Activated CD4-positive, alpha-beta T cell treated with anti-CD3 and anti-CD28 coated beads, Interleukin-2, amount 50 U/mL, for 24 hours (primary cell): ENCODE data around the gene KIAA0040.
"Not testable (repeated sequence)": the region's sequence is repeated elsewhere in the genome, so short reads cannot be mapped to it uniquely, and the experiment has no call there.

ENCODE experiments used
- DNase-seq, 2 donors: peaks; one replicate each; pipeline ENCODE4 v3.0.0-alpha.2; 2020; ENCODE audit warnings: low read depth in 1 of 2, low spot score in 1 of 2

Gene KIAA0040

GRCh38 chr1:175108331-175108820, 84.2 kb downstream of the KIAA0040 start:
- not testable (repeated sequence) for DNase-seq
